Neural cell (in vitro differentiated cells): ENCODE measurements around the gene PDE8B. TPM values are rescaled to one million over a fixed set of nuclear protein-coding genes. Genes with fewer than 3 reads are reported as not detected.

Experiments
- H2AFZ ChIP-seq: fragments of 200-600, 300-800 bp; sonication (generic), shearing (Covaris generic); 2 replicates; pipeline ENCODE4 v1.6.0; 2014; ENCODE audit warnings: low read depth, mild to moderate bottlenecking, antibody characterized with exemption, low read length, moderate library complexity
- H3F3A ChIP-seq: fragments of 200-600 bp; shearing (Covaris generic); 2 replicates; pipeline ENCODE4 v1.6.1; 2016; ENCODE audit warnings: mild to moderate bottlenecking, moderate library complexity, mixed read lengths, antibody characterized with exemption, low read length; ENCODE audit not compliant: insufficient read depth, poor library complexity, severe bottlenecking
- H3K27ac ChIP-seq: fragments of 200-600, 300-800 bp; sonication (generic), shearing (Covaris generic); 2 replicates; pipeline ENCODE4 v1.5.1; 2014; ENCODE audit warnings: mild to moderate bottlenecking, low read length, moderate library complexity
- H3K27me3 ChIP-seq: fragments of 300-800, 200-600 bp; sonication (generic), shearing (Covaris generic); 2 replicates; pipeline ENCODE4 v1.6.0; 2014; ENCODE audit warnings: mild to moderate bottlenecking, low read depth, low read length, moderate library complexity; ENCODE audit not compliant: insufficient read depth
- H3K36me3 ChIP-seq: fragments of 300-800, 200-600 bp; sonication (generic), shearing (Covaris generic); 2 replicates; pipeline ENCODE4 v1.5.1; 2014; ENCODE audit warnings: mild to moderate bottlenecking, antibody characterized with exemption, low read length, moderate library complexity; ENCODE audit not compliant: insufficient read depth
- H3K4me2 ChIP-seq: fragments of 300-800, 200-600 bp; sonication (generic), shearing (Covaris generic); 2 replicates; pipeline ENCODE4 v1.6.0; 2014; ENCODE audit warnings: mild to moderate bottlenecking, low read length
- H3K4me3 ChIP-seq: fragments of 300-800, 200-600 bp; sonication (generic), shearing (Covaris generic); 2 replicates; pipeline ENCODE4 v1.5.1; 2014; ENCODE audit warnings: mild to moderate bottlenecking, low read length, moderate library complexity
- H3K79me2 ChIP-seq: fragments of 200-600 bp; shearing (Covaris generic); replicated peaks from 2 replicates; pipeline ENCODE4 v1.6.0; 2014; ENCODE audit warnings: mild to moderate bottlenecking, low read length, moderate library complexity; ENCODE audit not compliant: insufficient read depth
- H3K9ac ChIP-seq: fragments of 300-800, 200-600 bp; sonication (generic), shearing (Covaris generic); 2 replicates; pipeline ENCODE4 v1.6.1; 2016; ENCODE audit warnings: mild to moderate bottlenecking, low read length, mixed read lengths
- H3K9me2 ChIP-seq: fragments of 200-600 bp; shearing (Covaris generic); 2 replicates; pipeline ENCODE4 v1.6.1; 2016; ENCODE audit warnings: mild to moderate bottlenecking, low read length, mixed read lengths; ENCODE audit not compliant: insufficient read depth
- H3K9me3 ChIP-seq: fragments of 200-600, 300-800 bp; sonication (generic), shearing (Covaris generic); 2 replicates; pipeline ENCODE4 v1.6.1; 2016; ENCODE audit warnings: mild to moderate bottlenecking, mixed run types, low read length, moderate library complexity, mixed read lengths
- H4K20me1 ChIP-seq: fragments of 200-600 bp; shearing (Covaris generic); 2 replicates; pipeline ENCODE4 v1.6.1; 2016; ENCODE audit warnings: mild to moderate bottlenecking, mixed run types; ENCODE audit not compliant: insufficient read depth
- EP300 ChIP-seq: fragments of 450-650 bp; conservative IDR thresholded peaks from 2 replicates; pipeline ENCODE4 v1.6.1; 2014; ENCODE audit warnings: antibody characterized with exemption, mild to moderate bottlenecking, moderate library complexity; ENCODE audit not compliant: poor library complexity, severe bottlenecking
- EZH2 ChIP-seq: fragments of 200-600, 300-800 bp; shearing (Covaris generic), sonication (generic); IDR thresholded peaks from 2 replicates; pipeline ENCODE4 v1.6.1; 2014; ENCODE audit warnings: antibody characterized with exemption, low read length, borderline replicate concordance, mild to moderate bottlenecking; ENCODE audit not compliant: insufficient read depth, poor library complexity, severe bottlenecking
- MXI1 ChIP-seq: fragments of 450-650 bp; conservative IDR thresholded peaks from 2 replicates; pipeline ENCODE4 v1.6.1; 2014; ENCODE audit warnings: antibody characterized with exemption, mild to moderate bottlenecking; ENCODE audit not compliant: poor library complexity, severe bottlenecking
- POLR2AphosphoS5 ChIP-seq: IDR thresholded peaks from 2 replicates; pipeline ENCODE4 v1.6.1; 2012
- RAD21 ChIP-seq: fragments of 450-650 bp; conservative IDR thresholded peaks from 2 replicates; pipeline ENCODE4 v1.6.1; 2014; ENCODE audit warnings: antibody characterized with exemption, mild to moderate bottlenecking, moderate library complexity
- SMC3 ChIP-seq: fragments of 450-650 bp; conservative IDR thresholded peaks from 2 replicates; pipeline ENCODE4 v1.6.1; 2014; ENCODE audit warnings: antibody characterized with exemption, mild to moderate bottlenecking, moderate library complexity; ENCODE audit not compliant: poor library complexity
- TAF1 ChIP-seq: IDR thresholded peaks from 2 replicates; pipeline ENCODE4 v1.6.1; 2012; ENCODE audit warnings: low read depth
- polyA plus RNA-seq: library from polyadenylated mRNA; depleted of rRNA; stranded (reverse); fragments of >200 nt; gene quantifications from 2 replicates; pipeline ENCODE4 v1.2.3, GENCODE V29; 2014
- TF ChIP-seq, protein P1 (sequence below): fragments of 450-650 bp; IDR thresholded peaks from 2 replicates; pipeline ENCODE4 v1.5.1; 2014; ENCODE audit warnings: antibody characterized with exemption, mild to moderate bottlenecking, moderate library complexity; ENCODE audit not compliant: poor library complexity, severe bottlenecking
- TF ChIP-seq, protein P2 (sequence below): IDR thresholded peaks from 2 replicates; pipeline ENCODE4 v1.6.1; 2012; ENCODE audit warnings: borderline replicate concordance

PDE8B gene
- polyA plus RNA-seq, 1 donor from 2014 or later = 0.22 TPM

- no peaks in the 10 kb centered on the region for H3K9me3 ChIP-seq
- no peaks in the 10 kb centered on the region for H3K36me3 ChIP-seq
- no peaks in the 10 kb centered on the region for H4K20me1 ChIP-seq
- H2AFZ ChIP-seq = no peak overlapping the region
- TF ChIP-seq, protein P1, sequence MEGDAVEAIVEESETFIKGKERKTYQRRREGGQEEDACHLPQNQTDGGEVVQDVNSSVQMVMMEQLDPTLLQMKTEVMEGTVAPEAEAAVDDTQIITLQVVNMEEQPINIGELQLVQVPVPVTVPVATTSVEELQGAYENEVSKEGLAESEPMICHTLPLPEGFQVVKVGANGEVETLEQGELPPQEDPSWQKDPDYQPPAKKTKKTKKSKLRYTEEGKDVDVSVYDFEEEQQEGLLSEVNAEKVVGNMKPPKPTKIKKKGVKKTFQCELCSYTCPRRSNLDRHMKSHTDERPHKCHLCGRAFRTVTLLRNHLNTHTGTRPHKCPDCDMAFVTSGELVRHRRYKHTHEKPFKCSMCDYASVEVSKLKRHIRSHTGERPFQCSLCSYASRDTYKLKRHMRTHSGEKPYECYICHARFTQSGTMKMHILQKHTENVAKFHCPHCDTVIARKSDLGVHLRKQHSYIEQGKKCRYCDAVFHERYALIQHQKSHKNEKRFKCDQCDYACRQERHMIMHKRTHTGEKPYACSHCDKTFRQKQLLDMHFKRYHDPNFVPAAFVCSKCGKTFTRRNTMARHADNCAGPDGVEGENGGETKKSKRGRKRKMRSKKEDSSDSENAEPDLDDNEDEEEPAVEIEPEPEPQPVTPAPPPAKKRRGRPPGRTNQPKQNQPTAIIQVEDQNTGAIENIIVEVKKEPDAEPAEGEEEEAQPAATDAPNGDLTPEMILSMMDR = no peak
- TF ChIP-seq EP300 = no peak
- TF ChIP-seq TAF1 = no peak
- TF ChIP-seq, protein P2, sequence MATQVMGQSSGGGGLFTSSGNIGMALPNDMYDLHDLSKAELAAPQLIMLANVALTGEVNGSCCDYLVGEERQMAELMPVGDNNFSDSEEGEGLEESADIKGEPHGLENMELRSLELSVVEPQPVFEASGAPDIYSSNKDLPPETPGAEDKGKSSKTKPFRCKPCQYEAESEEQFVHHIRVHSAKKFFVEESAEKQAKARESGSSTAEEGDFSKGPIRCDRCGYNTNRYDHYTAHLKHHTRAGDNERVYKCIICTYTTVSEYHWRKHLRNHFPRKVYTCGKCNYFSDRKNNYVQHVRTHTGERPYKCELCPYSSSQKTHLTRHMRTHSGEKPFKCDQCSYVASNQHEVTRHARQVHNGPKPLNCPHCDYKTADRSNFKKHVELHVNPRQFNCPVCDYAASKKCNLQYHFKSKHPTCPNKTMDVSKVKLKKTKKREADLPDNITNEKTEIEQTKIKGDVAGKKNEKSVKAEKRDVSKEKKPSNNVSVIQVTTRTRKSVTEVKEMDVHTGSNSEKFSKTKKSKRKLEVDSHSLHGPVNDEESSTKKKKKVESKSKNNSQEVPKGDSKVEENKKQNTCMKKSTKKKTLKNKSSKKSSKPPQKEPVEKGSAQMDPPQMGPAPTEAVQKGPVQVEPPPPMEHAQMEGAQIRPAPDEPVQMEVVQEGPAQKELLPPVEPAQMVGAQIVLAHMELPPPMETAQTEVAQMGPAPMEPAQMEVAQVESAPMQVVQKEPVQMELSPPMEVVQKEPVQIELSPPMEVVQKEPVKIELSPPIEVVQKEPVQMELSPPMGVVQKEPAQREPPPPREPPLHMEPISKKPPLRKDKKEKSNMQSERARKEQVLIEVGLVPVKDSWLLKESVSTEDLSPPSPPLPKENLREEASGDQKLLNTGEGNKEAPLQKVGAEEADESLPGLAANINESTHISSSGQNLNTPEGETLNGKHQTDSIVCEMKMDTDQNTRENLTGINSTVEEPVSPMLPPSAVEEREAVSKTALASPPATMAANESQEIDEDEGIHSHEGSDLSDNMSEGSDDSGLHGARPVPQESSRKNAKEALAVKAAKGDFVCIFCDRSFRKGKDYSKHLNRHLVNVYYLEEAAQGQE = no peak
- no peak for TF ChIP-seq MXI1
- no peak for TF ChIP-seq RAD21
- no peak for TF ChIP-seq POLR2AphosphoS5
- no peaks in the 10 kb centered on the region for H3F3A ChIP-seq
- no peak overlapping the region for H3K4me3 ChIP-seq
- H3K9ac ChIP-seq = no peak overlapping the region
- no peaks in the 10 kb centered on the region for H3K9me2 ChIP-seq
- H3K4me2 ChIP-seq = no peak overlapping the region
- no peaks in the 10 kb centered on the region for H3K27me3 ChIP-seq
- no peaks in the 10 kb centered on the region for H3K79me2 ChIP-seq
- no peak overlapping the region for H3K27ac ChIP-seq
Measured at GRCh38 chr5:77391240-77391765, 180.8 kb downstream of the PDE8B start.

DNA sequence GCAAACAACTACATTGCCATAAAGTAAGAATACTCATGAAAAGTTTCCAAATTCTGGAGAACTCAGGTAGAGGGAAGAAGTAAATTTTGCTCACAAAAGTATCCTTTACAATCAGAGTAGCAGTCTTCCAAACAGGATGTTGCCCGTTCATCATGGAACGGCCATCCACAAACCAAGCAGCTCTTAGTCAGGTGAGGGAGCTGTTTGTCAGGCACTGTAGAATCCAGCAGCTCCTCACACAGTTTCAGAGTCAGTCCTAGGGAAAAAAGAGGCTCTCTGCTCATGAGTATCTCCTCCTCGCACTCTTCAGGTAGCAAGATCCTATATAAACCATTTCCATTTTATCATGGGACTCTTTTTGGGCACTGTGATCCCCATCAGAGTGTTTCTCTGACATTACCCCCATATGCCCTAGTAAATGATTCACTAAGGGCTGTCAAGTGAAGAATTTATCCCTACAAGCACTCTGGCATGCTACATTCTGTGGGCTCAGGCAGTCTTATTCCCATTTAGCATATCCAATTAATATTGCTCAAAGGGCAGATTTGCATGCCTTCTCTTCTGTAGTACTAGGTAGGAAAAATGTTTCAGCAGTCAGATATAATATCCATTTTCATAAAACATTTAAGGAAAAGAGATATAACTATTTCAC, 183.7 kb downstream of the PDE8B start:
- Histone ChIP-seq H3K27me3 (no peaks in the 10 kb centered on the region), H3K9me2 (no peaks in the 10 kb centered on the region), H3K36me3 (no peaks in the 10 kb centered on the region), H3K4me2 (no peak overlapping the region), H3K79me2 (no peaks in the 10 kb centered on the region), H3K4me3 (no peak overlapping the region), H3F3A (no peaks in the 10 kb centered on the region), H4K20me1 (no peaks in the 10 kb centered on the region), H3K27ac (no peak overlapping the region), H2AFZ (no peak overlapping the region), H3K9me3 (no peaks in the 10 kb centered on the region), H3K9ac (no peak overlapping the region)
- no peak for TF ChIP-seq SMC3
- no peak for TF ChIP-seq EP300
- TF ChIP-seq POLR2AphosphoS5 = no peak
- TF ChIP-seq, protein P1 = no peak
- TF ChIP-seq EZH2 = no peak
- no peak for TF ChIP-seq MXI1
- TF ChIP-seq RAD21 = no peak
- no peak for TF ChIP-seq TAF1
- TF ChIP-seq, protein P2 = no peak
